H9 (cell line): ENCODE data around the gene DAND5. TPM values are rescaled to one million over a fixed set of nuclear protein-coding genes. Genes with fewer than 3 reads are reported as not detected.

Experiments used
- DNase-seq: peaks from one replicate; pipeline ENCODE4 v3.0.0-alpha.2; 2017
- H2AFZ ChIP-seq: one replicate; pipeline ENCODE4 v1.6.1; 2013; ENCODE audit warnings: mild to moderate bottlenecking, low read length, control low read depth, moderate library complexity
- H2AK5ac ChIP-seq: 2 replicates; pipeline ENCODE4 v1.6.1; 2013; ENCODE audit warnings: low read length, control low read depth, mixed read lengths; ENCODE audit not compliant: insufficient read length
- H2BK120ac ChIP-seq: one replicate; pipeline ENCODE4 v1.6.1; 2013; ENCODE audit warnings: low read depth, mild to moderate bottlenecking, low read length, control low read depth, inconsistent platforms; ENCODE audit not compliant: poor library complexity, severe bottlenecking
- H2BK12ac ChIP-seq: 2 replicates; pipeline ENCODE4 v1.6.1; 2013; ENCODE audit warnings: low read length, control low read depth, mixed read lengths, low read depth; ENCODE audit not compliant: insufficient read length
- H2BK15ac ChIP-seq: 2 replicates; pipeline ENCODE4 v1.6.1; 2013; ENCODE audit warnings: low read depth, low read length, control low read depth
- H2BK20ac ChIP-seq: one replicate; pipeline ENCODE4 v1.6.1; 2013; ENCODE audit warnings: low read depth, mild to moderate bottlenecking, low read length, control low read depth, inconsistent platforms; ENCODE audit not compliant: poor library complexity, severe bottlenecking
- H2BK5ac ChIP-seq: 2 replicates; pipeline ENCODE4 v1.6.1; 2013; ENCODE audit warnings: low read length, control low read depth, mixed read lengths; ENCODE audit not compliant: insufficient read length
- H3K14ac ChIP-seq: 2 replicates; pipeline ENCODE4 v1.6.1; 2013; ENCODE audit warnings: low read length, control low read depth; ENCODE audit not compliant: insufficient read depth
- H3K18ac ChIP-seq: 2 replicates; pipeline ENCODE4 v1.6.1; 2013; ENCODE audit warnings: low read depth, mild to moderate bottlenecking, mixed read lengths, low read length, control low read depth; ENCODE audit not compliant: insufficient read length
- H3K23ac ChIP-seq: 2 replicates; pipeline ENCODE4 v1.6.1; 2013; ENCODE audit warnings: low read length, control low read depth, mixed read lengths, low read depth; ENCODE audit not compliant: insufficient read length
- H3K23me2 ChIP-seq: 2 replicates; pipeline ENCODE4 v1.6.1; 2013; ENCODE audit warnings: low read depth, mild to moderate bottlenecking, mixed read lengths, low read length, control low read depth; ENCODE audit not compliant: insufficient read length, poor library complexity, severe bottlenecking
- H3K27ac ChIP-seq: 2 replicates; pipeline ENCODE4 v1.5.1; 2013; ENCODE audit warnings: low read length, control low read depth, mixed read lengths, low read depth; ENCODE audit not compliant: insufficient read length
- H3K27me3 ChIP-seq: 2 replicates; pipeline ENCODE4 v1.6.1; 2013; ENCODE audit warnings: low read length, control low read depth, inconsistent platforms; ENCODE audit not compliant: insufficient read depth
- H3K4ac ChIP-seq: 2 replicates; pipeline ENCODE4 v1.6.1; 2013; ENCODE audit warnings: low read depth, mild to moderate bottlenecking, control low read depth, inconsistent platforms, low read length, moderate library complexity
- H3K4me1 ChIP-seq: 2 replicates; pipeline ENCODE4 v1.6.1; 2013; ENCODE audit warnings: low read length, control low read depth, inconsistent platforms; ENCODE audit not compliant: insufficient read depth
- H3K4me2 ChIP-seq: 2 replicates; pipeline ENCODE4 v1.6.1; 2013; ENCODE audit warnings: low read length, control low read depth, mixed read lengths; ENCODE audit not compliant: insufficient read length, insufficient read depth
- H3K56ac ChIP-seq: 2 replicates; pipeline ENCODE4 v1.6.1; 2013; ENCODE audit warnings: low read depth, mild to moderate bottlenecking, mixed read lengths, low read length, control low read depth; ENCODE audit not compliant: insufficient read length
- H3K79me1 ChIP-seq: 2 replicates; pipeline ENCODE4 v1.6.1; 2013; ENCODE audit warnings: low read depth, mild to moderate bottlenecking, moderate library complexity, low read length, control low read depth, inconsistent platforms; ENCODE audit not compliant: insufficient read depth, poor library complexity, severe bottlenecking
- H3K79me2 ChIP-seq: 2 replicates; pipeline ENCODE4 v1.6.1; 2013; ENCODE audit warnings: low read length, control low read depth, inconsistent platforms; ENCODE audit not compliant: insufficient read depth
- H3K9ac ChIP-seq: 2 replicates; pipeline ENCODE4 v1.6.1; 2013; ENCODE audit warnings: low read length, control low read depth, mixed read lengths; ENCODE audit not compliant: insufficient read length; ENCODE audit errors: extremely low read depth
- H3K9me3 ChIP-seq: one replicate; pipeline ENCODE4 v1.6.1; 2013; ENCODE audit warnings: low read depth, low read length, inconsistent platforms; ENCODE audit not compliant: control insufficient read depth
- H3T11ph ChIP-seq: one replicate; pipeline ENCODE4 v1.6.1; 2013; ENCODE audit warnings: mild to moderate bottlenecking, low read length, control low read depth, inconsistent platforms
- H4K20me1 ChIP-seq: one replicate; pipeline ENCODE4 v1.6.1; 2013; ENCODE audit not compliant: control insufficient read depth, insufficient read length, insufficient read depth
- H4K5ac ChIP-seq: 2 replicates; pipeline ENCODE4 v1.6.1; 2013; ENCODE audit warnings: low read depth, mild to moderate bottlenecking, mixed read lengths, low read length, control low read depth; ENCODE audit not compliant: insufficient read length
- H4K8ac ChIP-seq: replicated peaks from 2 replicates; pipeline ENCODE4 v1.6.1; 2013; ENCODE audit warnings: low read length, control low read depth, mixed read lengths, low read depth; ENCODE audit not compliant: insufficient read length
- H4K91ac ChIP-seq: 2 replicates; pipeline ENCODE4 v1.6.1; 2013; ENCODE audit warnings: low read depth, mild to moderate bottlenecking, moderate library complexity, mixed read lengths, low read length, control low read depth; ENCODE audit not compliant: insufficient read length
- H3K27ac Mint-ChIP-seq, 3 experiments: 2 replicates in 2 of 3; 3 replicates in 1 of 3; pipeline ENCODE4 v1.8.0; 2020 to 2021; ENCODE audit warnings: mixed read lengths in 3 of 3, mild to moderate bottlenecking in 1 of 3, moderate library complexity in 1 of 3
- H3K27me3 Mint-ChIP-seq: 2 replicates; pipeline ENCODE4 v1.8.0; 2021; ENCODE audit warnings: low read depth, mild to moderate bottlenecking, moderate library complexity, mixed read lengths
- H3K36me3 Mint-ChIP-seq, 3 experiments: 2 replicates in 2 of 3; 3 replicates in 1 of 3; pipeline ENCODE4 v1.8.0; 2020 to 2021; ENCODE audit warnings: low read depth in 3 of 3, mixed read lengths in 3 of 3; ENCODE audit not compliant: insufficient read depth in 1 of 3
- H3K4me1 Mint-ChIP-seq, 2 experiments: 2 replicates each; pipeline ENCODE4 v1.8.0; 2020; ENCODE audit warnings: mixed read lengths in 2 of 2
- H3K4me3 Mint-ChIP-seq, 2 experiments: 2 replicates in 1 of 2; 3 replicates in 1 of 2; pipeline ENCODE4 v1.8.0; 2020 to 2021; ENCODE audit warnings: mild to moderate bottlenecking in 2 of 2, mixed read lengths in 2 of 2, moderate library complexity in 1 of 2
- H3K9me3 Mint-ChIP-seq, 2 experiments: 2 replicates in 1 of 2; 3 replicates in 1 of 2; pipeline ENCODE4 v1.8.0; 2020; ENCODE audit warnings: mild to moderate bottlenecking in 2 of 2, mixed read lengths in 2 of 2, moderate library complexity in 1 of 2
- CTCF ChIP-seq: fragments of 200-600 bp; sonication (generic); conservative IDR thresholded peaks from 3 replicates; pipeline ENCODE4 v1.8.0; 2021; ENCODE audit warnings: antibody characterized with exemption, mild to moderate bottlenecking
- WGBS: extraction: QIAGEN DNeasy Blood & Tissue Kit; methylation state at CpG from one replicate; pipeline ENCODE4 v1.1.7; 2013; ENCODE audit warnings: missing lambda C conversion rate, low lambda C conversion rate, mixed read lengths; ENCODE audit not compliant: insufficient read length; ENCODE audit errors: extremely low coverage; 5-methylcytosine and 5-hydroxymethylcytosine counted together
- total RNA-seq: library from RNA; stranded (reverse); gene quantifications from 2 replicates; pipeline ENCODE4 v1.2.1, GENCODE V29; 2021

The DAND5 gene
- total RNA-seq, 1 experiment from 2014 or later = 0.11 TPM

DNA sequence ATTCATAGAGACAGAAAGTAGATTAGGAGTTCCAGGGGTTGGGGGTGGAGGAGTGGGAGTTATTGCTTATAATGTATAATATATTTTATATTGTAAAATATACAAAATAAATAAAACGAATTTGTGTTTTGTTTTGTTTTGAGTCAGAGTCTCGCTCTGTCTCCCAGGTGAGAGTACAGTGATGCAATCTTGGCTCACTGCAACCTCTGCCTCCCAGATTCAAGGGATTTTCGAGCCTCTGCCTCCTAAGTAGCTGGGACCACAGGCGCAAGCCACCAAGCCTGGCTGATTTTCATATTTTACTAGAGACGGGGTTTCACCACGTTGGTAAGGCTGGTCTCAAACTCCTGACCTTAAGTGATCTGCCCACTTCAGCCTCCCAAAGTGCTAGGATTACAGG, 9.9 kb upstream of the DAND5 start:
- no peak overlapping the region for H3K14ac ChIP-seq
- no peak overlapping the region for H2BK120ac ChIP-seq
- no peak overlapping the region for H3K4me2 ChIP-seq
- H3K23me2 ChIP-seq = peaks cover 3% of the 10 kb centered on the region
- H3K27me3 Mint-ChIP-seq = peaks cover 9% of the 10 kb centered on the region
- no peak overlapping the region for H4K91ac ChIP-seq
- H3K23ac ChIP-seq = no peak overlapping the region
- H3K18ac ChIP-seq = no peak overlapping the region
- no peaks in the 10 kb centered on the region; the same call in 1 of the 2 replicates for H3K4me1 ChIP-seq
- H2BK15ac ChIP-seq = no peak overlapping the region
- TF ChIP-seq CTCF = no peak
- H3K27me3 ChIP-seq = no peaks in the 10 kb centered on the region
- peaks cover 7% of the 10 kb centered on the region; the same call in 1 of the 2 replicates for H3K79me2 ChIP-seq
- no peak overlapping the region for H3K27ac ChIP-seq
- DNase-seq = no peak
- H3K4ac ChIP-seq = no peak overlapping the region
- no peak overlapping the region for H2AFZ ChIP-seq
- H3K36me3 Mint-ChIP-seq = peaks cover 11 to 15% (median 13%) of the 10 kb centered on the region in 3 experiments
- no peak overlapping the region for H2BK5ac ChIP-seq
- no peak overlapping the region for H3K56ac ChIP-seq
- no peak overlapping the region for H2BK20ac ChIP-seq
- H3K4me1 Mint-ChIP-seq = peaks cover 14 to 18% of the 10 kb centered on the region in 2 experiments
- H3K9me3 Mint-ChIP-seq = peaks cover 3 to 4% of the 10 kb centered on the region in 2 experiments; a peak in 3 of 5 replicates
- no peaks in the 10 kb centered on the region for H3K9me3 ChIP-seq
- no peak overlapping the region for H2BK12ac ChIP-seq
- H4K5ac ChIP-seq = no peak overlapping the region
- no peak overlapping the region for H4K8ac ChIP-seq
- no peak overlapping the region for H3K4me3 Mint-ChIP-seq
- H3K27ac Mint-ChIP-seq = no peak overlapping the region
- no CpG with 5 or more reads among the region's 6 CpGs for WGBS
- H4K20me1 ChIP-seq = no peaks in the 10 kb centered on the region
- H3K79me1 ChIP-seq = peaks cover 5% of the 10 kb centered on the region
- no peak overlapping the region for H3T11ph ChIP-seq
- no peak overlapping the region for H2AK5ac ChIP-seq
- H3K9ac ChIP-seq = no peak overlapping the region
